ENCODE measurements around the gene RAB39A. TPM values are rescaled to one million over a fixed set of nuclear protein-coding genes. Genes with fewer than 3 reads are reported as not detected.

RAB39A gene
- total and polyA plus RNA-seq, 9 of the 15 experiments (the other 6 are each of a cell fraction or from before 2014, with no cell fraction given): not detected

DNA sequence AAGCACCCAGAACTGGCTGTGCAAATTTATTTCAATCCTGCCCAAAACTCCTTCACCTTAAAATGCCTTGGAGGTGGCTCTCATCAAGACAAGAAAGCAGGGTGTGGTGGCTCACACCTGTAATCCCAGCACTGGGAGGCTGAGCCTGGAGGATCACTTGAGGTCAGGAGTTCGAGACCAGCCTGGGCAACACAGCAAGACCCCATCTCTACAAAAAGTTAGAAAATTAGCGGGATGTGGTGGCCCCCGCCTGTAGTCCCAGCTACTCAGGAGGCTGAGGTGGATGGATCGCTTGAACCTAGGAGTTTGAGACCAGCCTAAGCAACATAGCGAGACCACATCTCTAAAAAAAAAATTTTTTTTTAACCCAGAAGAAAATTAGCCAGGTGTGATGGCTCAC is 689 bp upstream of the RAB39A start:
- FAIRE-seq: no peak
- Histone ChIP-seq H3K9ac (ENCODE audit: insufficient read depth in 1 of 2, low read depth in 2 of 2, low read length in 2 of 2) (no peak overlapping the region), H3K79me2 (ENCODE audit: control insufficient read depth, insufficient read depth, low read length) (no peaks in the 10 kb centered on the region), H3K27me3 (ENCODE audit: control insufficient read depth in 2 of 2, insufficient read depth in 2 of 2, low read length in 2 of 2) (peaks cover 4 to 23% of the 10 kb centered on the region in 2 experiments; a peak in 3 of 5 replicates), H3K4me3 (no peak overlapping the region; the same call in 1 of the 2 replicates), H3K27ac (ENCODE audit: extremely low read depth, low read depth, low read length) (no peak overlapping the region), H3K9me3 (replicated peaks; ENCODE audit: control insufficient read depth, insufficient read depth, low read depth, low read length) (no peaks in the 10 kb centered on the region), H3K9me1 (ENCODE audit: control insufficient read depth, insufficient read depth, low read length) (no peaks in the 10 kb centered on the region), H4K20me1 (replicated peaks; ENCODE audit: control insufficient read depth, insufficient read depth, low read length) (peaks cover 5% of the 10 kb centered on the region; the same call in 1 of the 2 replicates), H3K36me3 (ENCODE audit: control insufficient read depth, insufficient read depth, low read length) (no peaks in the 10 kb centered on the region), H2AFZ (ENCODE audit: low read depth, low read length) (peak overlapping the region; percentile 74), H3K4me1 (replicated peaks in 1 of 2; ENCODE audit: control insufficient read depth in 2 of 2, insufficient read depth in 2 of 2, low read length in 2 of 2) (peaks cover 0 to 9% of the 10 kb centered on the region in 2 experiments; a peak in 2 of 5 replicates), H3K4me2 (ENCODE audit: insufficient read depth, low read length) (peak overlapping the region; percentile 70)
- intact Hi-C loops (cut with micrococcal nuclease): no loop called here
- BruUV-seq (replicated peaks): no TSS peak
- CTCF ChIA-PET (ENCODE audit: low intra/inter-chr PET ratio): no interaction called here
- TF ChIP-seq, protein P1, sequence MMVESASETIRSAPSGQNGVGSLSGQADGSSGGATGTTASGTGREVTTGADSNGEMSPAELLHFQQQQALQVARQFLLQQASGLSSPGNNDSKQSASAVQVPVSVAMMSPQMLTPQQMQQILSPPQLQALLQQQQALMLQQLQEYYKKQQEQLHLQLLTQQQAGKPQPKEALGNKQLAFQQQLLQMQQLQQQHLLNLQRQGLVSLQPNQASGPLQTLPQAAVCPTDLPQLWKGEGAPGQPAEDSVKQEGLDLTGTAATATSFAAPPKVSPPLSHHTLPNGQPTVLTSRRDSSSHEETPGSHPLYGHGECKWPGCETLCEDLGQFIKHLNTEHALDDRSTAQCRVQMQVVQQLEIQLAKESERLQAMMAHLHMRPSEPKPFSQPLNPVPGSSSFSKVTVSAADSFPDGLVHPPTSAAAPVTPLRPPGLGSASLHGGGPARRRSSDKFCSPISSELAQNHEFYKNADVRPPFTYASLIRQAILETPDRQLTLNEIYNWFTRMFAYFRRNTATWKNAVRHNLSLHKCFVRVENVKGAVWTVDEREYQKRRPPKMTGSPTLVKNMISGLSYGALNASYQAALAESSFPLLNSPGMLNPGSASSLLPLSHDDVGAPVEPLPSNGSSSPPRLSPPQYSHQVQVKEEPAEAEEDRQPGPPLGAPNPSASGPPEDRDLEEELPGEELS (CRISPR knock-in tag; IDR thresholded peaks at IDR 0.05; ENCODE audit: borderline replicate concordance): no peak
- TF ChIP-seq NR4A1 (CRISPR knock-in tag; IDR thresholded peaks at IDR 0.05) (no peak), NR4A1 (tag; IDR thresholded peaks at IDR 0.05) (no peak), ZNF121 (CRISPR knock-in tag; conservative IDR thresholded peaks at IDR 0.05) (peak; percentile 88)
- ATAC-seq: no peak
- in situ Hi-C loops (cut with MboI): no loop called here
- POLR2A ChIA-PET: no interaction called here
- 69% methylated on average over 5 of the region's 5 CpGs for WGBS (ENCODE audit: insufficient coverage, low coverage, missing lambda C conversion rate)
- no peak for DNase-seq (ENCODE audit: extremely low read depth in 1 of 4, low spot score in 3 of 4)
